Cardiac septum (tissue), 1 donor: ENCODE data around the gene SPDYE16. TPM values are rescaled to one million over a fixed set of nuclear protein-coding genes. Genes with fewer than 3 reads are reported as not detected.
A peak's percentile ranks its signal among the peaks of the same experiment; 100 is the strongest.
"Not testable (repeated sequence)": the region's sequence is repeated elsewhere in the genome, so short reads cannot be mapped to it uniquely, and the experiment has no call there.

ENCODE experiments used
- DNase-seq: peaks from one replicate; pipeline ENCODE4 v3.0.0-alpha.2; 2020; ENCODE audit warnings: low spot score
- intact Hi-C: fragments of 100-400 bp; cut with DNase I; formaldehyde crosslinking; loops from one replicate; pipeline ENCODE4 v1.14.0; 2022
- long read RNA-seq: library from polyadenylated mRNA; unstranded; transcript quantifications from one replicate; pipeline ENCODE4 v2.0.0, GENCODE V29; 2021
- total RNA-seq: library from RNA; stranded (reverse); fragmentation: NEBNext Ultra II Directional; extraction: Animal tissue kit (Norgen Biotek cat#: 25700); gene quantifications from one replicate; pipeline ENCODE4 v1.2.1, GENCODE V29; 2021
- donor health status: DM: no; HTN: no; CAD: no.

SPDYE16 gene
- total RNA-seq, result not detected
- long read RNA-seq, result 0 reads

- intact Hi-C loops, DNase-seq: not testable (repeated sequence)
Observed at GRCh38 chr7:76543197-76543596, at the start of gene SPDYE16. TSS of gene SPDYE16 (minus strand) at chr7:76543297. CDS start at chr7:76541459, 1,838 bp downstream.

DNA sequence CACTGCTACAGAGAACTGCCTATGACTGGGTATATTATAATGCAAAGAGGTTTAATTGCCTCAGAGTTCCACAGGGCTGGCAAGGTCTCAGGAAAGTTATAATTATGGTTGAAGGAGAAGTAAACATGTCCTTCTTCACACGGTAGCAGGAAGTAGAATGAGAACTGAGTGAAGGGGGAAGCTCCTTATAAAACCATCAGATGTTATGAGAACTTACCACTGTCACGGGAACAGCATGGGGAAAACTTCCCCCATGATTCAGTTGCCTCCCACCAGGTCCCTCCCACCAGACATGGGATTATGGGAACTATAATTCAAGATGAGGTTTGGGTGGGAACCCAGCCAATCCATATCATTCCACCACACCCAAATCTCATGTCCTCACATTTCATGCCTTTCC, 49.6 kb upstream of the SPDYE16 start:
- intact Hi-C loops, DNase-seq: not testable (repeated sequence)

DNA sequence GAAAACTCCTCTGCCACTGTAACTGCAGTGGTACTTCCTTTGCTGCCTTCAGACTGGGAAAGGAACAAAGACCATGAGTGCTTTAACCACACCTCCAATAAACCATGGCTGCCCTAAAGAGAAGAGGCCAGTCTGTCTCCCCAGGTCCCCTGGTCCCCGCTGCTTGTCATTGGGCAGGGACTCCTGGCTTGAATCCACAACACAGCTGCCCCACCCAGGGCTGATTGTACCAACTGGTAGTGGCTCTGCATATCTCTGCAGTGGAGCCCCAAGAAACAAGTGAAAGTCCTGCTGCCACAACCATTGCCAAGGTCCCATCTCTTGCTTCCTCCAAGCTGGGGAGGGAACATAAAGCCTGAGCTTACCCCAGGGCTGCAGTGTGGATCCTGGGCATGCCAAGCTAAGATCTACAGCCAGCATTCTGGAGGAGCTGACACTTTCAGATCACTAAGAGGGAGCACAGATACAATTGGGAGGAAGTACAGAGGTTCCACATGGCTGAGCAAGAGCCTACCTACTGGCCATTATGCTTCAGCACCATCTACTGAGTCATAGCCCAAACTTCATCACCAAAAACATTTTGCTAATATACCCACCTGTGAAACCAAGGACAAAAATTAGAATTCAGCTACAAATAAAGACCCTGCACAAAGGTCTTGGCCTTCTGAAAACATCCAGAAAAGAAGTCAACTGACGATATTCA, 48.7 kb upstream of the SPDYE16 start:
- DNase-seq, intact Hi-C loops: not testable (repeated sequence)

DNA sequence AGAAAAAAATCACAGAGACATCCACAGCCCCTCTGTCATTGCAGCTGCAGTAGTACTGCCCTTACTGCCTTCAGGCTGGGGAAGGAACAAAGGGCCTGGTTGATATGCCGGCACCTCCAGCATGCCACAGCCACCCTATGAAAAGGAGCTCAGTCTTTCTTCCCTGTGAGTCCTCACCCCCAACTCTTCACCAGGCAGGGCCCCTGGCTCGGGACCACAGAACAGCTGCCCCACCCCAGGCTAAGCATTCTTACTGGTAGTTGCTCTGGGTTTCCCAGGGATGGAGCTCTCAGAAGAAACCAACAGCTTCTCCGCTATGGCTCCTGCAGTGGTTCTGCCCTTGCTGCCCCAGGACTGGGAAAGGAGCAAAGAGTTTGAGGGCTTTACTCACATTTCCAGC, 47.9 kb upstream of the SPDYE16 start:
- DNase-seq, intact Hi-C loops: not testable (repeated sequence)

- DNase-seq, intact Hi-C loops: not testable (repeated sequence)
Observed at GRCh38 chr7:76588586-76588985, 45.5 kb upstream of the SPDYE16 start.

DNA sequence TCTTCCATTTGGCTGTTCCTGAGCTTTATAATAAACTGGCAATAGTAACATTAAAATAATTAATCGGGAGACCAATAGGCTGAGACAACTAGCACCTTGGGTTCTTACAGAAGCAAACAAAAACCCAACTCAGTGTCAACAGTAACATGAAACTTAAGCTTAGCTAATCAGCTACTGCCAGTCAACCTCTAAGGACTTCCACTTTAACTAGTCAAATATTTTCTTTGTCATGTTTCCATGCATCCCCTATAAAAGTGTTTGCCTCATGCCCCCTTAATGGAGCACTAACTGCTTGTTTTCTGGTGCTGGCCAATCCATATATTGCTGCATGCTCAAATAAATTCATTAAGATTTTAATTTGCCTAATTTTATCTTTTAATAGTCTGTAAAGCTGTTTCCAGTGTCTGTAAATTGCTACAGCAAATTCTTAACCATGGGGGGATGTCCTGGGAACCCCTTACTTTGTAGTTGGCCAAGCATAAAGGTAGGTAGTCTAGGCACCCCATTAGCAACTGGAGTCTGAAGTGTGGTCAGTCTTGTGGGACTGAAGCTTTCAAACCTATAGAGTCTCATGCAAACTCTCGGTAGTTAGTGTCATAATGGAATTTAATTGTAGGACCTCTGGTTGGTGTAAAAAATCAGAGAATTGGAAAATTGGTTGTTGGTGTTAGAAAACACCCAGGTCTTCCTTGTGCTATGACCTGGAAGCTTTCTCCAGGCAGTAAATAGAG, 43.7 kb upstream of the SPDYE16 start:
- intact Hi-C loops, result not testable (repeated sequence)

GRCh38 chr7:76583636-76584281, 40.7 kb upstream of the SPDYE16 start:
- DNase-seq, intact Hi-C loops: not testable (repeated sequence)

More for the DNA sequence above, 43.7 kb upstream of the SPDYE16 start:
- not testable (repeated sequence) for DNase-seq

GRCh38 chr7:76582848-76583631, 39.9 kb upstream of the SPDYE16 start:
- intact Hi-C loops, result not testable (repeated sequence)
- peak; percentile 85 for DNase-seq

- intact Hi-C loops, DNase-seq: not testable (repeated sequence)
Observed at GRCh38 chr7:76575919-76576655, 33.0 kb upstream of the SPDYE16 start.

- intact Hi-C loops, DNase-seq: not testable (repeated sequence)
Observed at GRCh38 chr7:76575431-76575830, 32.3 kb upstream of the SPDYE16 start.

DNA sequence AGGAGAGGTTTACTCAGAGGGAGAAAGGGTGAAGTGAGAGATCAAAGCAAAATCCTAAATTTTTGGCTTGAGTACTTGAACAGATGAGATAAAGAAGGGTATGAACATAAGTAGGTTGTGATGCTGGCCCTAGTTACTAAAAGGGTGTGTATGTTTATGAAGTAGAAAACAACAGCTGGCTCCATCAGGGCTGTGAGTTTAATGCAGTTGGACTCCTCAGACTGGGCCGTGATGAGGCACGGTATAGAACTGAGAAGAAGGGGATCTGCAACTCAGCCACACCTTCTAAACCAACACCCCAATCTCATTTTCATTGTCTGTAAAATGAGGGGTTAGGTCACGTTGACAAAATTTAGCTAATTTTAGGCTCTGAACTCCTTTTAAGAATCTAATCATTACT, 29.2 kb upstream of the SPDYE16 start:
- DNase-seq, intact Hi-C loops: not testable (repeated sequence)

DNA sequence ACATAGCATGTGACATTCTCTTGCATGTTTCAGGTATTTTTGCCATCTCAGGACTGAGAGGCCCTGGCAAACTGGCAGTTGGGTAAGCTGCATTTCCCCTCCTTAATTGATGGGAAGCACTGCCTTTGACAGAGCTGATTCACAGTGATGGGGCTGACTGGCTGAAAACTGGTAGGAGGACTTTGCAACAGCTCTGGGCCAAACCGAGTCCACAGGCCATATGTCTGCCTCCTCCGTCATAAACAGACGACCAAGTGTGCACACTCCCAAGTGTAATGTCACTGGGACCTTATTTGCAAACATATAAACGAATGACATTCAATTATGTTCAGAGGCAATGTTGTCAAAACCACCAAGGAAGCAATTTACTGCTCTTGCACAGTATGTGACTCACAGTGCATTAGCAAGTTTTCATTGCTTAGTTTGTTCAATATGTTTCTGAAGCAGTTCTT, 27.3 kb upstream of the SPDYE16 start:
- intact Hi-C loops, DNase-seq: not testable (repeated sequence)

DNA sequence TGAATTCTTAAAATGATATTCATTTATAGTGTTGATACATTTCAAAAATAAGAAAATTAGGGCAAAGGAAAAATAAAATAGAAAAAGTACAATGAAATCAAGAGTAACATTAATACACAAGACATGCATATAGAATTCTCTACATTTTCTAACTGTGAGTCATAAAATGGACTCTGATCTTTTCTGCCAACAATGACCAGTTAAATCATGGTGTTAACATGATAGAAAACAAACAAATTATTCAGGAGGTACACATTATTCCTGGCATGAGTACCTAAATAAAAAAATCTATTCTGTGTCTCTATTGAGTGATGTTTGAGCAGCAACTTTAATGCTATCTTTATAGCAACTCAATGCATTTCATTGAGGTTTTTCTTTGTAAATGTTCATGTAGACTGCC, 25.6 kb upstream of the SPDYE16 start:
- intact Hi-C loops, DNase-seq: not testable (repeated sequence)

DNA sequence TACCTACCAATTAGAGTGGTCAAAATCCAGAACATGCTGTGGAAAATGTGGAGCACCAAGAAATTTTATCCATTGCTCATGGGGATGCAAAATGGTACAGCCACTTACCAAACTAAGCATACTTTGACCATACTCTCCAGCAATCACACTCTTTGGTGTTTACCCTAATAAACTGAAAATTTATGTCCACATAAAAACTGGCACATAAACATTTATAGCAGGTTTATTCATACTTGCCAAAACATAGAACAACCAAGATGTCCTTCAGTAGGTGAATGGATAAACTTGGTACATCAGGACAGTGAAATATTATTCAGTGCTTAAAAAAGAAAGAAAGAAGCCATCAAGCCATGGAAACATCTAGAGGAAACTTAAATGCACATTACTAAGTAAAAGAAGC, 24.7 kb upstream of the SPDYE16 start:
- intact Hi-C loops, DNase-seq: not testable (repeated sequence)

- DNase-seq, intact Hi-C loops: not testable (repeated sequence)
Observed at GRCh38 chr7:76567311-76567710, 24.2 kb upstream of the SPDYE16 start.

- intact Hi-C loops, DNase-seq: not testable (repeated sequence)
Observed at GRCh38 chr7:76565001-76565400, 21.9 kb upstream of the SPDYE16 start.

DNA sequence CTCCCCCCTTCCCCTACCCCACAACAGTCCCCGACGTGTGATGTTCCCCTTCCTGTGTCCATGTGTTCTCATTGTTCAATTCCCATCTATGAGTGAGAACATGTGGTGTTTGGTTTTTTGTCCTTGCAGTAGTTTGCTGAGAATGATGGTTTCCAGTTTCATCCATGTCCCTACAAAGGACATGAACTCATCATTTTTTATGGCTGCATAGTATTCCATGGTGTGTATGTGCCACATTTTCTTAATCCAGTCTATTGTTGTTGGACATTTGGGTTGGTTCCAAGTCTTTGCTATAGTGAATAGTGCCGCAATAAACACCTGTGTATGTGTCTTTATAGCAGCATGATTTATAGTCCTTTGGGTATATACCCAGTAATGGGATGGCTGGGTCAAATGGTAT, 18.2 kb upstream of the SPDYE16 start:
- intact Hi-C loops, result not testable (repeated sequence)

GRCh38 chr7:76560157-76560556, 17.1 kb upstream of the SPDYE16 start:
- intact Hi-C loops, DNase-seq: not testable (repeated sequence)

More for the DNA sequence above, 18.2 kb upstream of the SPDYE16 start:
- not testable (repeated sequence) for DNase-seq

GRCh38 chr7:76559685-76560084, 16.6 kb upstream of the SPDYE16 start:
- DNase-seq, intact Hi-C loops: not testable (repeated sequence)
